Right kidney (tissue), 1 donor: ENCODE measurements around the gene OTC.

Experiments used
- DNase-seq: peaks from one replicate; pipeline ENCODE4 v3.0.0-alpha.2; 2016

OTC gene

DNA sequence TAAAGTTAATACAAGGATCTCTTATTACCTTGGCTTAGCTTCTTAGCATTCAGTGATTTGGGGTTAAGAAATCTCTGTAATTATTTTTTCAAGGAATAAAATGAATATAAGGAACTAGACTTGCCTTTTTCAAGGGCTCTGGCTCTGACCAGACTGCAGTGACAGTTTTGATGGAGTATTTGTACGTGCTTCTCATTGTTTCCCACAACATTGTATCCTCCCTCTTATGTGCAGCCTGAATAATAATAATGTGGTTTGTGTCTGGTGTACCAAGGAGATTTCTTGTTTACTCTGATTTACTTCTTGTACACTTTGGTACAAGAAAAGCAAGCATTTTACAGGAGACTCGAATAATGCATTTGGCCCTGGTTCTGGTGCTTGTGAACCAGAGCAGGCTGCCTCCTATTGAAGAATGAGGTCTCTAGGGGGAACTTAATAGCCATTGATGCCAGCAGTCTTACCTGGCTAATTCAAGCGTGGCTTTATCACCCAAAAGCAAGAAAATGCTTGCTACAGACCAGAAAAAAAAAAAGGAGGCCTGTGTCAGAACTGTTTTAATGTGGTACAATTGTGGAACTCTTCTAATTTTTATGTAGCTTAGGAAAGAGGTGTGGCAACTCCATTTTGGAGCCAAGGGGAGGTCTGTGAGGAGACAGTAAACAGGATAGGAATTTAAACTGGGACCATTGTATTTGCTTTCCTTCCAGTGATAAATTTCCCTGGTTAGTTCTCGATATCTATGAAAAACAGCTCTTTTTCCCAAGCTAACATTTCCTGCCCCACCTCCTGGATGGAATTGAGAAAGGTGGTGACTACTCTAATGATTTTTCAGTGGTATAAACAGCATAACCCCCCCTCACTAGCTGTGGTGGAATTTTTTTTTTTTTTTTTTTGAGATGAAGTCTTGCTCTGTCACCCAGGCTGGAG, 5.6 kb downstream of the OTC start:
- no peak for DNase-seq

DNA sequence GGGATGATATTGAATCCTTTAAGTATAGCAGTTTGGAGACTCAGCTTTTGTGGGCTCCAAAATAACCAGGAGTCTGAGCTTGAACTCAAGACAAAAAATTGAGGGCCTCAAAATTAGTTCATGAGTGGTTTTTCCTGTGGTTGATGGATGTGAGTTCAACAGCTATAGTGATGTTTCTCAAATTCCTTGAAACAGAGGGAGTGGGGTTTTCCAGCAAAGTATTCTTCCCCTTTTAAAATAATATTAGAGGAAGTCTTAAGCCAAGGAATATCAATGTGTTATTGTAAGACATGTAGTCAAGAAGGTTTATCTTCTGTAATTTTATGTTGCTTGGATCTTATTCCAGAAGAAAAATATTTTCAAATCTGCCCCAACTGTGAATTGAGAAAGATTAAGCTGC, 10.6 kb downstream of the OTC start:
- DNase-seq = no peak

DNA sequence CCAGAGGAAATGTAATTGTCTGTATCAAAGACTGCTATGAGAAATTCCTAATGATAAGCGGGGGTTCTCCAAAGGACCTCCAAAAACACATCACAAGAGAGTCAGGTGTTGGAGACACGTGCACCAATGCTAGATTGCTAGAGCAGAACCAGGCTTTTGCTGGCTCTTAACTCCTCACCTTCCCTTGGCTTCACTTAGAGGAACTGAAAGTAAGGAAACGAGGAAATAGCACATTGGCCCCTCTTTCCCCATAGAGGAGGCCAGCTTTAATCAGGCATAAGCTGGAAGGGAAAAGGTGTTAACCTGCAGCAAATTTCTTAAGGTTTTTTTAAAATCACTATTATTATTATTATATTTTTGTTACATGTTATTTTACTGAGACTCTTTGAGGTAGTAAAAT, 13.6 kb downstream of the OTC start:
- DNase-seq = no peak

DNA sequence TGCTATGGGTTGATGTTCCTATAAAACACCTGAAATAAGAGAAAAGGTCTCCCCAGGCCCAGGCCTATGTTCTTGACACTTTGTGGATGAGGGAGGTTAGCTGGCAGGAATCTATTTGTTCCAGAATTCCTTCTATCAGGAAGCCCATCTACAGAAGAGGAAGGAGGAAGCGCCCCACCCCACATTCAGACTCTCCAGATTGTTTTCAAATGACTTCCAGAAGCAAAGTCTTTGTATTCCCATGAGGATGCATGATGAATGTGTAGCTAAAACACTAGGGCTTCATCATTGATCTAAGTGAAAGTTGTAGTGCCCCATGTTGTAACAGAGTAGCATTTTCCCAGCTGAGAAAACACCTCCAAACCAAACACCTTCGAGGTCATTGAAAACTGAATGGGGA, 16.4 kb downstream of the OTC start:
- DNase-seq = no peak

GRCh38 chrX:38371641-38372040, 19.2 kb downstream of the OTC start:
- no peak for DNase-seq

DNA sequence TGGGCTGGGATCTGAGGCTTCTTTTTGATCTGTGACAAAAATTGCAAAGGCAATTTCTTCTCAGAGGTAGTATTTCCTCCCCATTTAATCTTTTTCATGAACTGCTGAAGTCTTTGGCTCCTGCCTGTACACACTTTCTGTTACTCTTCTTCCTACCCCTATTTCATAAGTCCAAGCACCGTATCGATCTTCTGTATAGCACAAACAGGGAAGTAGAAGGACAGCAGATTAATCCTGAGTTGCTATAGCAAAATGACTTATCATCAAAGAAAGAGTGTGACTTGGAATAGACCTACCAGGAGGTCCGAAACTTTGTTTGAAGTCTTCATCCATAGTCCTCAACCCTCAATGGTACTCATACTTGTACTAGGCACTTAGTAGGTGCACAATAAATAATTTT, 22.0 kb downstream of the OTC start:
- DNase-seq = no peak

DNA sequence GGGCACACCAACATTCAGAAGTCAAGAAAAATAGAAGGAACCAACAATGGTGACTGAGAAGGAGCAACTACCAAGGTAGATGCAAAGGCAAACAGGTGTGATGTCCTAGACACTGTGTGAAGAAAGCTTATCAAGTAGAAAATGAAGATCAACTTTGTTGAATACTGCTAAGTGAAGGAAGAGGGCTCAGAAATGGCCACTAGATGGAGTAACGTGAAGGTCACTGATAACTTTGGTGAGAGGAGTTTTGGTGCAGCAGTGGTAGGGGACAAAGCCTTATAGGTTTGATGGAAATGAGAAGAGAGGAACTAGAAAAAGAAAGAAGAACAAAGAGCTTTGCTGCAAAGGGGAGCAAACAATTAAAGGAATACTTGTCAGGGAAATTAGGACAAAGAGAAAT, 23.5 kb downstream of the OTC start:
- DNase-seq = no peak

- DNase-seq = no peak
Observed at GRCh38 chrX:38376747-38377146, 24.3 kb downstream of the OTC start.

- DNase-seq = no peak
Observed at GRCh38 chrX:38379088-38379487, 26.7 kb downstream of the OTC start.

DNA sequence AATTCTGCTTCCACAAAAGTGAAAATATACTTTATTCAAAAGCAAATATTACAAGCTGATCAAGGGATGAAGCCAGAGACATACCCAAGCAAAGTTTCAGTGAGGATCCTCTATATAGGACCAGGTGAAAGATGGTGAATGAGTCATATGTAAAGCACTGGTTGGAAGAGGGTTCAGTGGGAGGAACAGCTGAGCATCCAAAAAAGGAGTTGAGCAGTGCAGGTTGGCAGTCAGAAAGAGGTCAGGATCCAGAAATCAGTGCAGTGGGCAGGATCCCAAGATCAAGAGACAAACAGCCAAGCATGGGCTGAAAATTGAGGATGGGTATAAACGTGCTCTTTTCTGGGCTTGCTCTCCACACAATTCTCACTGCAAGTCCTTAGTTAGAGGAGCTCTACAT, 30.3 kb downstream of the OTC start:
- no peak for DNase-seq

DNA sequence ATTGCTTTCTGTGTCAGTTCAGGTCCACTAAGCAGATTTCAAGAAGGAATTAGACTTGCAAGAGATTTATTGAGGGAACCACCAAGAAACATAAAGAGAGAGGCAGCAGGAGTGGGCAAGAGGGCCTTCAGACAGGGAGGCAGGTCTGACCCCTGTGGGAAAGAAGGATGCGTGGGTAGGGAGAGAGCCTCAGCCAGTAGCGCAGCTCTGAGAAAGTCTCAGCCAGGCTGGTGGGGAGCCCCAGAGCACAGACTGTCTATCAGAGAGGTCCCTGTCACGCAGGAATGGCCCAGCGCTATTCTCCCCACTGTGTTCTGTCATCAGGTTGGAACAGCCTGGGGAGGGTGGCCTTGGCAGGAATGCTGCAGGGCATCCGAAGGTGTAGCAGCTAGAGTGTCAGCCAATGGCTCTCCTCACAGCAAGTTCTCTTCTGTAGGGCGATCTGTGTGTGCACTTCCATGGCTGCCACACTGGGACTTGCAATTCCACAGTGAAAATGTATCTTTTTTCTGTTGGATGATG, 48.0 kb downstream of the OTC start:
- DNase-seq = no peak

DNA sequence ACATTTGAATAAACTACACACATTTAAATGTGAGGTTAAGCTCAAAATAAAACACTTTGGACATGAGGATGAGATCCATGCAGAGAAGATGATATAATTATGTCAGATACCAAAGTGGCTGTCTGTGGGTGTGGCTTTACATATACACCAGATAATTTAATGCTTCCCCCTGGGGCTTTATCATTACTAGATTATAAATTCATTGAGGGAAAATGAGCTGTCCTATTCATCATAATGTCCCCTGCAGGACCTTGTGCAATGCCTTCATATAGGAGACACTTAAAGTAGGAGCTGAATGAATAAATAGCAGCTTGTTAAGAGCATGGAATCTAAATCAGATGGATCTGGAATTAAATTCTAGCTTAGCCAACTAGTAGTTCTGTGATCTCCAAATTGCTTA, 49.7 kb downstream of the OTC start:
- DNase-seq = no peak

DNA sequence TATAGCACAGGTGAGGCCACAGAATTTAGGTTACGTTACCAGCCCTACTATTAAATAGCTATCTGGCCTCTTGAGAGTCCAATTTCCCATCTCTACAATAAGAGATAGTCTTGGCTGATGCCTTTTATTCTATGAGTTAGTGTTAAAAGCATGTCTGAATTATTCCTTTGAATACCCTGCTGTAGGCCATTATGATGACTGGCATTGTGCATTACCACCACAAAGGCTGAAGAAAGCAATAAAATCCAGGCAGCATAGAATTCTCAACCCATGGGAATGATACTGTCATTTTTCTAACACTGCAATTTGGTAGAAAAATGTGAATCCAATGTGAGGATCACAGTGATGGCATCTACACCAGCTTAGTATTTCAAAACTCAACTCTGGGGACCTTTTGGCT, 51.4 kb downstream of the OTC start:
- no peak for DNase-seq

GRCh38 chrX:38407126-38407525, 54.7 kb downstream of the OTC start:
- DNase-seq = no peak

- DNase-seq = no peak
Observed at GRCh38 chrX:38409289-38409688, 56.9 kb downstream of the OTC start.

GRCh38 chrX:38426785-38427184, 74.4 kb downstream of the OTC start:
- no peak for DNase-seq

DNA sequence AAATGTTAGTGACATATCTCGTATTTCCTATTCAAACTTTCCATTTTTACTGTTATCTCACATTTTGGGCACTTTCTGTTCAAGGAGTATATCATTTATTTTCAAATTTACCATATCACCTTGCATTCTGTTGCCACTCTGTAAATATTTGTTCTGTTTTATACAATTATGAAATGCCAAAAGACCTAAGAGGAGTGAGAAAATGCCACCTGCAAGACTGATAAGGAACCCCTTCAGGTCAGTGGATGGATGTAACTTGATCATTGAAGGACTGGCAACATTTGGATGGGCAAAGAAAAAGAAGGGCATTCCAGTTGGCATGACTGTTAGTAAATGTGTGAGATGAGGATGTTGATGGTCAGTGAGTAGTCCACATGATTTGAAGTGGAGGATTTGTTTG, 79.1 kb downstream of the OTC start:
- no peak for DNase-seq

- no peak for DNase-seq
Observed at GRCh38 chrX:38435130-38435529, 82.7 kb downstream of the OTC start.

GRCh38 chrX:38437093-38437492, 84.7 kb downstream of the OTC start:
- DNase-seq = no peak

- no peak for DNase-seq
Observed at GRCh38 chrX:38438321-38438720, 85.9 kb downstream of the OTC start.

DNA sequence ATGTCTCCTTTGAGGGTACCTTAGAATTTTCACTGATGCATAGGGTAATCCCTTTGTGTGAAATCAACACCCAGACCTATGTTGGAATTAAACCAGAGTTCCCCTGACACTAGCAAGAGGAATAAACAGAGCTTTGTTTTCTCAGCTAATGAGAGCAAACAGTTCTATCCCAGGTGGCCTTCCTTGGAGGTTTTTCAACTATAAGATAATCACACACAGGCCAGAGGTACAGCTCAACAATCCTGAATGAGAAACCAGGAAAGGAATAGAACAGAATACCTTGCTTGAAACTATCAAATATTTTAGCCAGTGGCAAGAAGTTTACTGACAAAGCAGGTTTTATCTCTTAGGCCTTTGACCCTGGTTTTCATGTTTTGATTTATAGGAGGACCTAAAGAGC, 100.2 kb downstream of the OTC start:
- DNase-seq = no peak

GRCh38 chrX:38458071-38458470, 105.7 kb downstream of the OTC start:
- DNase-seq = no peak

- DNase-seq = no peak
Observed at GRCh38 chrX:38462257-38462656, 109.9 kb downstream of the OTC start.

- DNase-seq = no peak
Observed at GRCh38 chrX:38465686-38466085, 113.3 kb downstream of the OTC start.
